Neuronal stem cell (in vitro differentiated cells): ENCODE data around the gene PRAMEF33. TPM values are rescaled to one million over a fixed set of nuclear protein-coding genes. Genes with fewer than 3 reads are reported as not detected.

Experiments used
- small RNA-seq: library from polyadenylated mRNA; stranded (forward); fragments of <200 nt; extraction: miRNeasy Mini kit (QIAGEN cat#:217004); gene quantifications from one replicate; pipeline ENCODE3, GENCODE V24; 2013; ENCODE audit not compliant: insufficient read depth

PRAMEF33 gene

Small RNAs within 50 kb of the gene (small RNA-seq; reads per million reads assigned to genes)
- gene RNU6-771P, result not detected
